Spleen (tissue), 11 donors: ENCODE results near the gene S1PR3. TPM values are rescaled to one million over a fixed set of nuclear protein-coding genes. Genes with fewer than 3 reads are reported as not detected.

ENCODE experiments used
- DNase-seq: peaks from one replicate; pipeline ENCODE4 v3.0.0-alpha.2; 2020
- H3K27ac ChIP-seq, 8 donors: fragments of 200-600 bp; sonication (generic) in 7 of 8; 1 replicate in 4 of 8; 2 replicates in 4 of 8; pipeline versions ENCODE4 v1.5.0 to v1.8.0; 2016 to 2021; ENCODE audit warnings: inconsistent platforms in 4 of 8, mild to moderate bottlenecking in 4 of 8, moderate library complexity in 1 of 8
- H3K27me3 ChIP-seq, 7 donors: fragments of 200-600 bp; sonication (generic) in 6 of 7; replicated peaks in 1 of 7; 1 replicate in 4 of 7; 2 replicates in 3 of 7; pipeline versions ENCODE4 v1.5.0 to v1.8.0; 2016 to 2021; ENCODE audit warnings: inconsistent platforms in 3 of 7, mild to moderate bottlenecking in 1 of 7
- H3K36me3 ChIP-seq, 6 donors: fragments of 200-600 bp; sonication (generic) in 5 of 6; 1 replicate in 4 of 6; 2 replicates in 2 of 6; pipeline versions ENCODE4 v1.5.0 to v1.8.0; 2016 to 2021; ENCODE audit warnings: inconsistent platforms in 2 of 6
- H3K4me1 ChIP-seq, 6 donors: fragments of 200-600 bp; sonication (generic) in 5 of 6; 1 replicate in 3 of 6; 2 replicates in 3 of 6; pipeline versions ENCODE4 v1.5.0 to v1.8.0; 2016 to 2021; ENCODE audit warnings: inconsistent platforms in 3 of 6
- H3K4me3 ChIP-seq, 8 donors: fragments of 200-600 bp; sonication (generic) in 7 of 8; 1 replicate in 4 of 8; 2 replicates in 4 of 8; pipeline versions ENCODE4 v1.5.0 to v1.8.0; 2016 to 2021; ENCODE audit warnings: inconsistent platforms in 4 of 8, mild to moderate bottlenecking in 4 of 8, moderate library complexity in 2 of 8
- H3K9me3 ChIP-seq, 8 donors: fragments of 200-600 bp; sonication (generic) in 7 of 8; 1 replicate in 4 of 8; 2 replicates in 4 of 8; pipeline versions ENCODE4 v1.5.0 to v1.8.0; 2016 to 2021; ENCODE audit warnings: inconsistent platforms in 4 of 8
- CTCF ChIP-seq, 11 experiments: fragments of 200-600 bp in 7 of 11; fragments of 450-650 bp in 4 of 11; sonication (generic) in 4 of 11; IDR thresholded peaks in 8 of 11; conservative IDR thresholded peaks in 3 of 11; 1 replicate in 7 of 11; 2 replicates in 4 of 11; pipeline versions ENCODE4 v1.4.0 to v1.8.0; 2016 to 2021; ENCODE audit warnings: antibody characterized with exemption in 11 of 11, inconsistent platforms in 4 of 11, mild to moderate bottlenecking in 1 of 11
- POLR2A ChIP-seq, 3 donors: fragments of 450-650 bp; IDR thresholded peaks; one replicate each; pipeline ENCODE4 v1.5.1; 2017; ENCODE audit warnings: antibody characterized with exemption in 3 of 3, mild to moderate bottlenecking in 1 of 3
- POLR2AphosphoS5 ChIP-seq, 3 donors: sonication (generic); formaldehyde crosslinking; IDR thresholded peaks; one replicate each; pipeline ENCODE4 v1.5.1; 2017; ENCODE audit warnings: antibody characterized with exemption in 3 of 3
- WGBS, 5 donors: extraction: QIAGEN DNeasy Blood & Tissue Kit in 3 of 5; methylation state at CpG; one replicate each; pipeline versions ENCODE4 v1.1.5 to v1.1.7; 2013 to 2018; 5-methylcytosine and 5-hydroxymethylcytosine counted together
- intact Hi-C: fragments of 100-400 bp; cut with DNase I; formaldehyde crosslinking; loops from one replicate; pipeline ENCODE4 v1.15.0; 2023; ENCODE audit warnings: low total_unique reads
- polyA plus RNA-seq, 3 donors: library from polyadenylated mRNA; stranded (reverse); fragments of 200-250 nt; gene quantifications; one replicate each; pipeline ENCODE4 v1.2.1, GENCODE V29; 2013
- total RNA-seq, 7 donors: library from RNA; depleted of rRNA in 3 of 7; stranded (reverse); fragments of >200 nt in 3 of 7; fragmentation: NEBNext Ultra II Directional in 4 of 7; extraction: Animal tissue kit (Norgen Biotek cat#: 25700) in 4 of 7; gene quantifications; one replicate each; pipeline versions ENCODE4 v1.1.0 to v1.2.1, GENCODE V29; 2016 to 2021
- donor health status: healthy with polysubstance abuse.
- donor health status: DM: no; HTN: no; CAD: no; lungs with moderate emphysema.
- donor health status: DM: no; HTN: no; CAD: no.
- donor health status: Bipolar disorder and iron deficiency.
- donor health status: healthy.
- donor health status: DM: no; HTN: no; CAD: no.
- donor health status: DM: yes; HTN: yes; CAD: no.

Gene S1PR3
- total and polyA plus RNA-seq, 10 donors: 6.4 to 50.9 (median 34.3) TPM

- WGBS, 5 donors: 84 to 95% (median 90%) methylated on average over 8 of the region's 8 CpGs
- Histone ChIP-seq H3K4me1 (peaks cover 0 to 5% (median 0%) of the 10 kb centered on the region in 6 donors), H3K27ac (no peak overlapping the region), H3K27me3 (peaks cover 0 to 5% (median 0%) of the 10 kb centered on the region in 7 donors), H3K9me3 (no peaks in the 10 kb centered on the region), H3K4me3 (no peak overlapping the region), H3K36me3 (no peaks in the 10 kb centered on the region)
- intact Hi-C loops: no loop called here
- TF ChIP-seq CTCF (IDR thresholded peaks at IDR 0.05 in 8 of 11, conservative IDR thresholded peaks at IDR 0.05 in 3 of 11) (no peak), POLR2A (IDR thresholded peaks at IDR 0.05) (no peak)
- no peak for DNase-seq
Observed at GRCh38 chr9:88965473-88965872, 25.8 kb upstream of the S1PR3 start.

- WGBS, 5 donors: 70 to 81% (median 73%) methylated on average over 9 to 10 of the region's 10 CpGs
- intact Hi-C loops: no loop called here
Observed at GRCh38 chr9:88966894-88967676, 24.2 kb upstream of the S1PR3 start.

GRCh38 chr9:88968799-88969198 lies 22.5 kb upstream of the S1PR3 start:
- H3K4me1 ChIP-seq: peaks cover 0 to 5% (median 0%) of the 10 kb centered on the region in 6 donors
- H3K4me3 ChIP-seq: no peak overlapping the region
- DNase-seq: no peak
- H3K27me3 ChIP-seq: peaks cover 0 to 5% (median 0%) of the 10 kb centered on the region in 7 donors
- TF ChIP-seq CTCF (IDR thresholded peaks at IDR 0.05 in 8 of 11, conservative IDR thresholded peaks at IDR 0.05 in 3 of 11): no peak
- no peak for TF ChIP-seq POLR2AphosphoS5 (IDR thresholded peaks at IDR 0.05)
- TF ChIP-seq POLR2A (IDR thresholded peaks at IDR 0.05): no peak
- no peak overlapping the region for H3K27ac ChIP-seq
- WGBS, 5 donors: 84 to 93% (median 87%) methylated on average over 4 of the region's 4 CpGs
- intact Hi-C loops: no loop called here
- no peaks in the 10 kb centered on the region for H3K36me3 ChIP-seq
- H3K9me3 ChIP-seq: no peaks in the 10 kb centered on the region

More at GRCh38 chr9:88966894-88967676, 24.2 kb upstream of the S1PR3 start:
- Histone ChIP-seq H3K27ac (peak overlapping the region in 2 of 8 donors; percentile 24 to 41), H3K27me3 (peaks cover 0 to 5% (median 0%) of the 10 kb centered on the region in 7 donors), H3K4me1 (peaks cover 0 to 5% (median 0%) of the 10 kb centered on the region in 6 donors), H3K36me3 (no peaks in the 10 kb centered on the region), H3K9me3 (no peaks in the 10 kb centered on the region), H3K4me3 (no peak overlapping the region)
- no peak for DNase-seq
- TF ChIP-seq CTCF (IDR thresholded peaks at IDR 0.05 in 8 of 11, conservative IDR thresholded peaks at IDR 0.05 in 3 of 11) (no peak), POLR2AphosphoS5 (IDR thresholded peaks at IDR 0.05) (peak in 1 of 3 donors; percentile 12)

GRCh38 chr9:88969646-88970373 lies 21.5 kb upstream of the S1PR3 start:
- DNase-seq: no peak
- Histone ChIP-seq H3K9me3 (no peaks in the 10 kb centered on the region), H3K4me1 (peaks cover 0 to 5% (median 0%) of the 10 kb centered on the region in 6 donors), H3K27ac (no peak overlapping the region), H3K36me3 (no peaks in the 10 kb centered on the region), H3K4me3 (no peak overlapping the region), H3K27me3 (peaks cover 0 to 5% (median 0%) of the 10 kb centered on the region in 7 donors)
- 73 to 86% (median 84%) methylated on average over 7 to 8 of the region's 8 CpGs for WGBS, 5 donors
- intact Hi-C loops: no loop called here
- no peak for TF ChIP-seq POLR2A (IDR thresholded peaks at IDR 0.05)
- no peak for TF ChIP-seq POLR2AphosphoS5 (IDR thresholded peaks at IDR 0.05)
- no peak for TF ChIP-seq CTCF (IDR thresholded peaks at IDR 0.05 in 8 of 11, conservative IDR thresholded peaks at IDR 0.05 in 3 of 11)
